Right ventricle myocardium inferior (tissue), 1 donor: ENCODE results near the gene GSTO2. TPM values are rescaled to one million over a fixed set of nuclear protein-coding genes. Genes with fewer than 3 reads are reported as not detected.
A peak's percentile ranks its signal among the peaks of the same experiment; 100 is the strongest.

Experiments used
- ATAC-seq: fragments of 200-7000 bp; cut with Tn5 transposase; one replicate; pipeline ENCODE4 v1.9.1; 2020; ENCODE audit warnings: mild to moderate bottlenecking, moderate library complexity
- DNase-seq: peaks from one replicate; pipeline ENCODE4 v3.0.0; 2021; ENCODE audit errors: missing footprints
- intact Hi-C: fragments of 100-400 bp; cut with DNase I; formaldehyde crosslinking; loops from one replicate; pipeline ENCODE4 v1.11.0; 2022
- total RNA-seq: library from RNA; stranded (reverse); fragmentation: NEBNext Ultra II Directional; extraction: Animal tissue kit (Norgen Biotek cat#: 25700); gene quantifications from one replicate; pipeline ENCODE4 v1.2.1, GENCODE V29; 2021
- donor health status: DM: no; HTN: yes; CAD: no; lungs with severe emphysema.

GSTO2 gene
- total RNA-seq, 1 donor from 2014 or later, result 0.70 TPM

DNA sequence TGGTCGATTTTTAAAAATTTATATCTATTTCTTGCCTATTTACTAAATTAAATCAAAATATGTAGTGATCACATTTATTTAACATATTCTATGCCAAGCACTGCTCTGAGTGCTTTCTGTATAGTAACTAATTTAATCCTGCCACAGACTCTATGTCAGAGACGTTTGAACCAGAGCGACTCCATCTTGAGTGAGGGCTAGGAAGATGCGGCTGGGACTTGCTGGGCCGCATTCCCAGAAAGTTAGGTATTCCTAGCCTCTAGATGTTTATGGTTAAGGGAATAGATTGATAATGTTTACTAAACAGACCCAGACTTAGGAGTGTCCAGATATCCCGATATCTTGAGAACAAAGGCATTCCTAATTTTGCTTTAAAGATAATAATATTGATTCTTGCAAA lies 17.5 kb upstream of the GSTO2 start:
- no peak for ATAC-seq
- intact Hi-C loops, result loop anchor here (10.0 kb wide), 1 partner anchor 127 kb away; the partner anchor contains the start of gene SFR1
- DNase-seq, result no peak

- DNase-seq (no peak), ATAC-seq (no peak)
- intact Hi-C loops, result loop anchor here (10.0 kb wide), 1 partner anchor 128 kb away; the partner anchor contains the start of gene SFR1
Observed at GRCh38 chr10:104252368-104252767, 16.6 kb upstream of the GSTO2 start.

GRCh38 chr10:104253106-104253505 lies 15.9 kb upstream of the GSTO2 start:
- DNase-seq (no peak), ATAC-seq (no peak)
- intact Hi-C loops, result loop anchor here (10.0 kb wide), 1 partner anchor 128 kb away; the partner anchor contains the start of gene SFR1

DNA sequence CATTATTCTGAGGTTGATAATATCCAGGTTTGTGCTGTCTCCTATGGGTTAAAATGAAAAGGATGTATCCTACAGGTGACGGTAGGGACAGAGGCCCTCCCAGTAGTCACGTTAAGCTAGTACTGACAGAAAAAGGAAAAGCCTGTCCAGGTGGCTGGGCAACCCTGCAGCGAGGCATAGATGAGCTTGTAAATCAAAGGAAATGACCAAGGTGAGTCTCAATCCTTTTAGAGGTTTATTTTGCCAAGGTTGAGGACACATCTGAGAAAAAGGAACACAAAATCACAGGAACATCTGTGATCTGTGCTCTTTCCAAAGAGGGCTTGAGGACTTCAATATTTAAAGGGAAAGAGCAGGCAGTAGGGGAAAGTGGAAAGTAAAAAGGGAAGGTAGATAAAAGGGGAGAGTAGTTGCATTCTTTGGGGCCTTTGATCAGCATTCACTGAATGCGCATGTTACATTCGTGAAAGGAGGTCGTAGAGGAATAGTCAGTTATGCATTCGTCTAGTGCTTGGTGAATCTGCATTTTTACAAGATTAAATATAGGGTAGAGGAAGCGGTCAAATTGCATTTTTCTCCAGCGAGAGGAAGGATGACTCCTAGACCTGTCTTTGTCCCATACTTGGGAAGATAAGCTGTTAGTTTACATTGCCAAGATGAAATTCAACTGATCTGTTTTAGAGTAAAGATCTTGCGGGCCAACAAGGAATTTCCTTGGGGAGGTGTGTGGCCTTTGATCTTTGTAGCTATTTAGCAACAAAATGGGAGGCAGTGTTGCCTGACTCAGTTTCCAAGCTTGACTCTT lies 15.2 kb upstream of the GSTO2 start:
- DNase-seq, result no peak
- no peak for ATAC-seq
- intact Hi-C loops, result loop anchor here (10.0 kb wide), 1 partner anchor 129 kb away; the partner anchor contains the start of gene SFR1

DNA sequence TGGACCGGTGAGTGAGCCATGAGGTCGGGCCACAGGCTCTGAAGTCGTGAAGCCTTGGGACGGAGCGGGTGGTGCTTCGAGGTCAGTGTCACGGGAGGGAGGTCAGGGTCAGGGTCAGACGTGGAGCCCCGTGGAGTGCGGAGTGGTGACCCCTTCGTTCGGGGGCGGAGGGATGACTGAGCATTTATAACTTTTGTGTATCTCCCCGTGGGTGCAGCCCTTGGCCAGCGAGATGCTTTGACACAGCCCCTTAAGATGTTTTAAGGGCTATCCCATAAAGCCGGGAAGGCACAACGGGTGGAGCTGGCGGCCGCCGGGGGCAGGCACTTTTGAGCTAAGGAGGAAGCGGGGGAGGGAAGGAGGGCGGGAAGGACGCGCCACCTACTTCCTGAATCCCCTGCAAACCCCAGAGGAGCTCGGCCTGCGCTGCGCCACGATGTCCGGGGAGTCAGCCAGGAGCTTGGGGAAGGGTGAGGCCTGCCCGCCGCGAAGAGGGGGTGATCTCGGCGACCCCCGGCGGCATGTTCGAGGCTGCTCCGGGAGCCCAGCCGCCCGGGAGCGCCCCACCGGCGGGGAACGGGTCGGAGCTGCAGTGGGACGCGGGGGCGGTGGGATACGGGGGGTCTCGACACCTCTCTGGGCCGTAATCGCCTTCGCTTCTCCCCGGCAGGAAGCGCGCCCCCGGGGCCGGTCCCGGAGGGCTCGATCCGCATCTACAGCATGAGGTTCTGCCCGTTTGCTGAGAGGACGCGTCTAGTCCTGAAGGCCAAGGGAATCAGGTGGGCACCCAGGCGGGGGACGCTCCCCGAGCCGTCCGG lies 14.3 kb upstream of the GSTO2 start, which contains the start of gene GSTO1:
TSS of gene GSTO1 (plus strand) at position 400 of the 818 bp plus-strand sequence. CDS start at position 437, 37 bp downstream.
- peak; percentile 93 for ATAC-seq
- DNase-seq, result peak; percentile 92
- intact Hi-C loops, result loop anchor here (10.0 kb wide), 1 partner anchor 130 kb away; the partner anchor contains the start of gene SFR1

DNA sequence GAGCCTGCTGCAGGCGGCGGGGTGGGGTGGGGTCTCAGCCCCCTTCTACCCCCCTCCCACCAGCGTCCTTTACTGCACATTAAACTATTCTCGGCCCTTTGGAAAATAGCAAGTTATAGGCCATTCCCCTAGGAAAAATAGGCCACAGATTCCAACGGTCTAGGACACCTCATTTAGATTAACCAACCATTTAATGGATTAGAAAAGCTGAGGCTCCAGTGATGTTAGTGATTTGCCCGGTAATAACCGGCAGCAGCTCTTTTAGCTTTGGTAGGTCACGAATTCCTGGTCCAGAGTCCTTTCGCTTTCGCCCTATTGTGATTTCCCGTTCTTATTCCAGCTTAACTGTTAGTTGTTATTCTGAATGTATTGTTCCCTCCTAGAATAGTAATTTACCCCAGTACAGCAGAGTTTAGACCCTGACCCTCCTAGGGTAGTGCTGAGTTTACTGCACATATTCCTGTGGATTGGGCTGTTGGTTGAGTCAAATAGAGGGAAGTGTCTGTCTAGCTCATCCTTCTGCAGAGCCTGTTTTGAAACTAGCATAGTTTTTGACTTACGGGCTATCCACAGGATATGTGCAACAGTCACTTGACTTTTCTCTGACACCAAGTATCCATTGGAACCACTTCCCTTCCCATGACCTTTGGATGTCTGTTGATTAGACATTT lies 13.5 kb upstream of the GSTO2 start:
- ATAC-seq, result peak; percentile 49
- intact Hi-C loops, result loop anchor here (10.0 kb wide), 1 partner anchor 131 kb away; the partner anchor contains the start of gene SFR1
- no peak for DNase-seq

DNA sequence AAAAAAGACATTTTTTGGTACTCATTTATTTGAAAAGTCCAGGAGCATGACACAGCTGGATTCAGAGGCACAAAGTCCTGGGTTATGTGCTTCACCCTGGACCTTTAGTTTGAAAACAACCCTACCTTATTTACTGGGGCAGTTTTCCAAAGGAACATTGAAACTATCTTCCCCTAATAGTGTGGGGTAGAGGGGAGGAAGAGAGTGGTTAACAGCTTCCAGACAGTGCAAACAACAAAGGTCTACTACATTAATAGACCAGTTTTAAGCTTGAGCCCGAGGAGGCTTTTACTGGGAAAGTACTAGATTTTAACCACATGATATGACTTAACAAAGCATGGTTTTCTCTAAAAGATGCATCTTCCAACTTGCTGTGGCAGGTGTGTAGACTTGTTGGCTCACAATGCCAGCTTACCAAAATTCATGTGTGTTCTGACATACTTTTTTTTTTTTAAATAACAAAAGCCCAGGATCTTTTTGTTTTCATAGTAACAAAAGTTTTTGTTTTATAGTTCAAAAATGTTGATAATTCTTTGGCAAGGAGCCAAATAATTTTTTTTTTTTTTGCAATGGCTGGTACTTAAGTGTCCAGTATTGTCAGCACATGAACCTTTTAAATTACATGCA lies 12.5 kb upstream of the GSTO2 start:
- ATAC-seq (no peak), DNase-seq (no peak)
- intact Hi-C loops, result loop anchor here (10.0 kb wide), 1 partner anchor 132 kb away; the partner anchor contains the start of gene SFR1

GRCh38 chr10:104257235-104257634 lies 11.7 kb upstream of the GSTO2 start:
- DNase-seq, result no peak
- no peak for ATAC-seq
- intact Hi-C loops, result loop anchor here (10.0 kb wide), 1 partner anchor 132 kb away; the partner anchor contains the start of gene SFR1

DNA sequence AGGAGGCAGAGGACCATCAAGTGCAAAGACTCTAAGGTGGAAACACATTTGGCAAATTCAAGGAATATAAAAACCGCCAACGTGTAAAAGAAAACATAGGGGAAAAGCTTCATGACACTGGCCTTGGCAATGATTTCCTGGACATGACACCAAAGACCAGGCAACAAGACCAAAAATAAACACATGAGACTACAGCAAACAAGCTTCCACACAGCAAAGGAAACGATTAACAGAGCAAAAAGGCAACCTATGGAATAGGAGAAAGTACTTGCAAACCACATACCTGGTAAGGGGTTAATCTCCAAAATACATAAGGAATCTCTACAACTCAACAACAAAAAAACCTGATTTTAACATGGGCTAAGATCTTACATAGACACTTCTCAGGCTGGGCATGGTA lies 10.8 kb upstream of the GSTO2 start:
- ATAC-seq, result no peak
- no peak for DNase-seq
- intact Hi-C loops, result loop anchor here (10.0 kb wide), 1 partner anchor 133 kb away; the partner anchor contains the start of gene SFR1

DNA sequence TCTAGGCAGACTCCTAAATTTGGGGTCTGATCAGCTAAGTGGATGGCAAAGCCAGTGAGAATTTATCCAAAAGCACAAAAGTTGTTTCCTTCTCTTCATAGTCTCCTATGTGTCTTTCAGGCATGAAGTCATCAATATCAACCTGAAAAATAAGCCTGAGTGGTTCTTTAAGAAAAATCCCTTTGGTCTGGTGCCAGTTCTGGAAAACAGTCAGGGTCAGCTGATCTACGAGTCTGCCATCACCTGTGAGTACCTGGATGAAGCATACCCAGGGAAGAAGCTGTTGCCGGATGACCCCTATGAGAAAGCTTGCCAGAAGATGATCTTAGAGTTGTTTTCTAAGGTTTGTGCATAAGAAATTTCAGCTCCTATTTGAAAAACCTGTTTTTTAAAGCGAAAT lies 9.5 kb upstream of the GSTO2 start:
- intact Hi-C loops, result loop anchor here (10.0 kb wide), 1 partner anchor 135 kb away; the partner anchor contains the start of gene SFR1
- ATAC-seq (no peak), DNase-seq (no peak)

- DNase-seq (no peak), ATAC-seq (peak; percentile 48)
- intact Hi-C loops, result loop anchor here (10.0 kb wide), 1 partner anchor 135 kb away; the partner anchor contains the start of gene SFR1
Observed at GRCh38 chr10:104259999-104260774, 8.8 kb upstream of the GSTO2 start.

- intact Hi-C loops, result no loop called here
- DNase-seq, result no peak
- ATAC-seq, result no peak
Observed at GRCh38 chr10:104260775-104261115, 8.2 kb upstream of the GSTO2 start.

GRCh38 chr10:104262055-104262454 lies 6.9 kb upstream of the GSTO2 start:
- DNase-seq, result no peak
- intact Hi-C loops, result no loop called here
- peak; percentile 71 for ATAC-seq

DNA sequence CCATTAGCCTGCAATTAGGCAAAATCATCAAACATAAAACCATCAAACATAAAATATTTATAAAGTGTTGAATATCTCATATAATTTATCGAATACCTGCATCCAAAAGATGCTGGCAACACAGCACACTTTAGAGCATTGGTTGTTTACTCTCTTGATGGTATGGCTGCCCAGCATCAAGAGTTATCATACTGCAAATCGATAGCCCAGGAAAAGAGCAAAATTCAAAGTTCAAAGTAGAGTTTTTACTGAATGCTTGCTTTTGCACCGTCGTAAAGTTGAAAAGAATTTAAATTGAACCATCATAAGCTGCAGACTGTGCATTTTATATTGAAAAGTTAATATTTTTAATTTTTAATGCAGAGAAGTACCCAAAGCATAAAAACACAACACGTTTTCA lies 4.2 kb upstream of the GSTO2 start:
- no peak for ATAC-seq
- intact Hi-C loops, result no loop called here

DNA sequence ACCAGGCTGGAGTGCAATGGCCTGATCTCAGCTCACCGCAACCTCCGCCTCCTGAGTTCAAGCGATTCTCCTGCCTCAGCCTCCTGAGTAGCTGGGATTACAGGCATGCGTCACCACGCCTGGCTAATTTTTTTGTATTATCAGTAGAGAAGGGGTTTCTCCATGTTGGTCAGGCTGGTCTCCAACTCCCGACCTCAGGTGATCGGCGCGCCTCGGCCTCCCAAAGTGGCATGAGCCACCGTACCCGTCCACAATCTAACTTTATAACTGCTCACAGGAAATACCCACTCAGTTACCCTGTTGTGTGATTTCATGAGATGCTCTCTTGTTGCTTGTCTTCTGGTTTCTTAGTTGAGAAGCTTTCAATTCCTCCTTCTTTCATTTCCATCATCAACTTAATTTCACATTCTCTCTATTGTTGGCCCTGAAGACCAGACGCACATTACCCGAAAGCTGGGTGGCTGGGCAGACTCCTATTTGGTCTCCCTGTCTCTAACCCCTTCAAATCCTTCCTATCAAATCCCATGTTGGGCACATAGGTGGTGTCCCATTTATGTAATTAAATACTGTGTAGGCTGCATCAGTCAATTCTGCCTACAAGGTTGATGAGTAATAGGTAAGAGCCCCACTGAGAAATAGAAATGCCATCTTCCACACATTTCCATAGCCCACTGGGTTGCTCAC lies 1.1 kb upstream of the GSTO2 start:
- intact Hi-C loops, result loop anchor here (2.0 kb wide), 1 partner anchor 35 kb away; the partner anchor contains the start of gene CFAP43
- no peak for DNase-seq

More for the DNA sequence above, 4.2 kb upstream of the GSTO2 start:
- no peak for DNase-seq

DNA sequence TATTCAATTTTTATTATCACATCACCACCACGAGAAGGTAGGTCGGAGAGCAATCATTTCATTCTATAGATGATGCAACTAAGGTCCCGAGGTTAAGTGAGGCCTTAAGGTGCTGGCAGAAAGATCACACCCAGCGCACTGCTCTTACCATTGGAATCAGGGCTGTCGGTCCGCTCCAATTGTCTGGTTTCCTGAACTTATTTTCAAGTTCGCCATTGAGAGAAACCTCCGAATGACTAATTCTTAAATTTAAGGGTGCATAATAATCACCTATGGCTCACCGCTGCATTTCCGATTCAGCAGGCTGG lies 625 bp upstream of the GSTO2 start:
- intact Hi-C loops, result loop anchor here (2.0 kb wide), 1 partner anchor 36 kb away; the partner anchor contains the start of gene CFAP43
- DNase-seq (no peak), ATAC-seq (no peak)

More for the DNA sequence above, 1.1 kb upstream of the GSTO2 start:
- no peak for ATAC-seq

DNA sequence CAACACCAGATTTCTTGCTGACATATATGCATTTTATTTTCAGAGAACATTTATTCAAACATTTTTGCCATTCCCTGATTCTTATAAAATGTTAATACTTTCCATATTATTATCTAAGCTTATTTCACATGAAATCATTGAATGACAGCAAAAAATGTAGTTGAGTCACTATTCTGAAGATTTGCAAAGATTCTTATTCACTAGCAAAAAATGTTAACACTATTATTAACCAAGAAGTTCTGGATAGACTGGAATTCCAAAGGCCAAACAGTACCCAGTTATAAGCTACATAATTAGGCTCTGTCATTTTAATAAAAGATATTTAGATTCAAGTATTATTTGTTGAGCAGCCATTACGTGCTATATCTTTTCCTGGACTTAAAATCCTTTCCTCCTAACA lies 4.3 kb downstream of the GSTO2 start:
- intact Hi-C loops, result no loop called here
- DNase-seq (no peak), ATAC-seq (no peak)
